HepG2 (cell line): Measurements from ENCODE around the gene KCTD19. TPM values are rescaled to one million over a fixed set of nuclear protein-coding genes. Genes with fewer than 3 reads are reported as not detected.

Experiments
- NKX3-1 ChIP-seq: sonication (generic); formaldehyde crosslinking; IDR thresholded peaks from 2 replicates; pipeline ENCODE4 v1.5.0; 2020; ENCODE audit warnings: missing genetic modification reagents
- SIN3A ChIP-seq: IDR thresholded peaks from 2 replicates; pipeline ENCODE4 v1.6.1; 2011; ENCODE audit warnings: low read depth, mild to moderate bottlenecking, control low read depth, low read length, borderline replicate concordance
- SOX5 ChIP-seq: IDR thresholded peaks from 2 replicates; pipeline ENCODE4 v1.6.1; 2016; ENCODE audit warnings: borderline replicate concordance
- TAF15 ChIP-seq: fragments of 200-400 bp; formaldehyde crosslinking; IDR thresholded peaks from one replicate; pipeline ENCODE4 v1.6.1; 2018; ENCODE audit warnings: mild to moderate bottlenecking, low read depth, low read length; ENCODE audit not compliant: poor library complexity, severe bottlenecking
- WIZ ChIP-seq: sonication (generic); formaldehyde crosslinking; IDR thresholded peaks from 2 replicates; pipeline ENCODE4 v1.5.1; 2020; ENCODE audit warnings: mild to moderate bottlenecking, missing genetic modification reagents
- ZMAT3 ChIP-seq: sonication (generic); formaldehyde crosslinking; conservative IDR thresholded peaks from 2 replicates; pipeline ENCODE4 v1.7.0; 2021; ENCODE audit warnings: missing genetic modification reagents
- ZNF136 ChIP-seq: sonication (generic); formaldehyde crosslinking; IDR thresholded peaks from 2 replicates; pipeline ENCODE4 v1.8.1; 2022; ENCODE audit warnings: low read depth, mild to moderate bottlenecking, moderate library complexity, missing genetic modification reagents
- ZNF337 ChIP-seq: sonication (generic); formaldehyde crosslinking; IDR thresholded peaks from 2 replicates; pipeline ENCODE4 v1.5.1; 2020; ENCODE audit warnings: missing genetic modification reagents, low read depth, mild to moderate bottlenecking, borderline replicate concordance
- ZNF883 ChIP-seq: sonication (generic); formaldehyde crosslinking; IDR thresholded peaks from 2 replicates; pipeline ENCODE4 v1.5.1; 2020; ENCODE audit warnings: mild to moderate bottlenecking, missing genetic modification reagents; ENCODE audit errors: not compliant biosample characterization
- ZSCAN25 ChIP-seq: sonication (generic); formaldehyde crosslinking; IDR thresholded peaks from 2 replicates; pipeline ENCODE4 v1.8.0; 2022; ENCODE audit warnings: mild to moderate bottlenecking, missing genetic modification reagents
- polyA plus RNA-seq, 8 experiments: library from polyadenylated mRNA; depleted of rRNA in 3 of 8; stranded (reverse) in 7 of 8; unstranded in 1 of 8; fragments of >200 nt; fragmentation: Illumina TruSeq in 4 of 8; extraction: Trizol in 4 of 8; gene quantifications; 2 replicates each; pipeline versions ENCODE4 v1.2.1 to v1.2.3, GENCODE V29; 2011 to 2016; ENCODE audit warnings: low read depth in 4 of 8, missing spikeins in 1 of 8, mixed read lengths in 1 of 8; ENCODE audit not compliant: insufficient read depth in 1 of 8
- total RNA-seq, 5 experiments: library from RNA; depleted of rRNA; stranded (reverse); fragments of >200 nt; fragmentation: Illumina TruSeq; extraction: Trizol; gene quantifications; 2 replicates each; pipeline ENCODE4 v1.2.3, GENCODE V29; 2016; ENCODE audit warnings: low read depth in 1 of 5
- TF ChIP-seq, protein P1 (sequence below): sonication (generic); formaldehyde crosslinking; IDR thresholded peaks from 2 replicates; pipeline ENCODE4 v1.4.0; 2020; ENCODE audit warnings: low read depth, mild to moderate bottlenecking, missing genetic modification reagents
- TF ChIP-seq, protein P2 (sequence below): sonication (generic); formaldehyde crosslinking; IDR thresholded peaks from 2 replicates; pipeline ENCODE4 v1.5.1; 2020; ENCODE audit warnings: mild to moderate bottlenecking, missing genetic modification reagents, borderline replicate concordance
- TF ChIP-seq, protein P3 (sequence below): sonication (generic); formaldehyde crosslinking; IDR thresholded peaks from 2 replicates; pipeline ENCODE4 v1.4.0; 2020; ENCODE audit warnings: missing genetic modification reagents
- TF ChIP-seq, protein P4 (sequence below): sonication (generic); formaldehyde crosslinking; IDR thresholded peaks from 2 replicates; pipeline ENCODE4 v1.4.0; 2020; ENCODE audit warnings: mild to moderate bottlenecking, missing genetic modification reagents

The KCTD19 gene
- total and polyA plus RNA-seq, 2 of the 13 experiments (the other 11 are each of a cell fraction or from before 2014, with no cell fraction given), result not detected

DNA sequence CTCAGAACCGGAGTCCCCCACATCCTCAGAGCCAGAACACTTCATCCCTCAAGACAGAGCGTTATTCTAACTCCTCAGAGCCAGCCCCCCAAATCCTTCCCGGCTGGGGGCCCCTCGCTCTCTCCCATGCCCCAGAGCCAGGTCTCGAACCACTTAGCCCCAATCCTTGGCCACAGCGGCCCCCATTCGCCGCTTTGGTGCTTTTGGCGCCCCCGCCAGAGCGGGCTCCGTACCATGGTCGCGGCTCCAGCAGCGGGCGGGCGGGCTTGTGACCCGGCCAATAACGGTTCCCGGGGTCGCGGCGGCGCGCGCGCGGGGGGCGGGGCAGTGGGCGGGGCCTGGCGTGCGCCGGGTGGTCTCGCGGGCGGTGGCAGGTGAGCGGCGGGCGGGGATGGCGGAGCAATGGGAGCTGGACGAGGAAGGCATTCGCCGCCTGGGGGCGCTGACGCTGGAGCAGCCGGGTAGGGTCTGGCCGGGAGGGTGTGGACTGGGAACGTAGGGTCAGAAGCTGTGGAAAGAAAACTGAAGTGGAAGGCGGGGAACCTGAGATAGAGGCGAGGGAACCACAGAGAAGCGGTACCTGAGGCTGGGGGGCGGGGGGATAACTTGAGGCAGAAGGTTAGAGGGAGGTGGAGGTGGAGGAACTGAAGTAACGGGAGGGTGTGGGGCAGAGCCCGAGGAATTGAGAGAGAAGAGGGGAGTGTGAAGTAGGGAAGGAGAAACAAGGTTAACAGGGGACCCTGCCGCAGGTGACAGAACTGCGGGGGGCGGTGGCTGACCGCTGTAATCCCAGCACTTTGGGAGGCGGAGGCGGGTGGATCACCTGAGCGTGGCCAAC, at the start of gene KCTD19, which contains the start of gene LRRC36 (continued):
- TF ChIP-seq ZNF337 (CRISPR knock-in tag), result no peak
- TF ChIP-seq, protein P1, sequence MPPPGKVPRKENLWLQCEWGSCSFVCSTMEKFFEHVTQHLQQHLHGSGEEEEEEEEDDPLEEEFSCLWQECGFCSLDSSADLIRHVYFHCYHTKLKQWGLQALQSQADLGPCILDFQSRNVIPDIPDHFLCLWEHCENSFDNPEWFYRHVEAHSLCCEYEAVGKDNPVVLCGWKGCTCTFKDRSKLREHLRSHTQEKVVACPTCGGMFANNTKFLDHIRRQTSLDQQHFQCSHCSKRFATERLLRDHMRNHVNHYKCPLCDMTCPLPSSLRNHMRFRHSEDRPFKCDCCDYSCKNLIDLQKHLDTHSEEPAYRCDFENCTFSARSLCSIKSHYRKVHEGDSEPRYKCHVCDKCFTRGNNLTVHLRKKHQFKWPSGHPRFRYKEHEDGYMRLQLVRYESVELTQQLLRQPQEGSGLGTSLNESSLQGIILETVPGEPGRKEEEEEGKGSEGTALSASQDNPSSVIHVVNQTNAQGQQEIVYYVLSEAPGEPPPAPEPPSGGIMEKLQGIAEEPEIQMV (CRISPR knock-in tag), result no peak; the same call in 1 of the 2 replicates
- TF ChIP-seq, protein P2, sequence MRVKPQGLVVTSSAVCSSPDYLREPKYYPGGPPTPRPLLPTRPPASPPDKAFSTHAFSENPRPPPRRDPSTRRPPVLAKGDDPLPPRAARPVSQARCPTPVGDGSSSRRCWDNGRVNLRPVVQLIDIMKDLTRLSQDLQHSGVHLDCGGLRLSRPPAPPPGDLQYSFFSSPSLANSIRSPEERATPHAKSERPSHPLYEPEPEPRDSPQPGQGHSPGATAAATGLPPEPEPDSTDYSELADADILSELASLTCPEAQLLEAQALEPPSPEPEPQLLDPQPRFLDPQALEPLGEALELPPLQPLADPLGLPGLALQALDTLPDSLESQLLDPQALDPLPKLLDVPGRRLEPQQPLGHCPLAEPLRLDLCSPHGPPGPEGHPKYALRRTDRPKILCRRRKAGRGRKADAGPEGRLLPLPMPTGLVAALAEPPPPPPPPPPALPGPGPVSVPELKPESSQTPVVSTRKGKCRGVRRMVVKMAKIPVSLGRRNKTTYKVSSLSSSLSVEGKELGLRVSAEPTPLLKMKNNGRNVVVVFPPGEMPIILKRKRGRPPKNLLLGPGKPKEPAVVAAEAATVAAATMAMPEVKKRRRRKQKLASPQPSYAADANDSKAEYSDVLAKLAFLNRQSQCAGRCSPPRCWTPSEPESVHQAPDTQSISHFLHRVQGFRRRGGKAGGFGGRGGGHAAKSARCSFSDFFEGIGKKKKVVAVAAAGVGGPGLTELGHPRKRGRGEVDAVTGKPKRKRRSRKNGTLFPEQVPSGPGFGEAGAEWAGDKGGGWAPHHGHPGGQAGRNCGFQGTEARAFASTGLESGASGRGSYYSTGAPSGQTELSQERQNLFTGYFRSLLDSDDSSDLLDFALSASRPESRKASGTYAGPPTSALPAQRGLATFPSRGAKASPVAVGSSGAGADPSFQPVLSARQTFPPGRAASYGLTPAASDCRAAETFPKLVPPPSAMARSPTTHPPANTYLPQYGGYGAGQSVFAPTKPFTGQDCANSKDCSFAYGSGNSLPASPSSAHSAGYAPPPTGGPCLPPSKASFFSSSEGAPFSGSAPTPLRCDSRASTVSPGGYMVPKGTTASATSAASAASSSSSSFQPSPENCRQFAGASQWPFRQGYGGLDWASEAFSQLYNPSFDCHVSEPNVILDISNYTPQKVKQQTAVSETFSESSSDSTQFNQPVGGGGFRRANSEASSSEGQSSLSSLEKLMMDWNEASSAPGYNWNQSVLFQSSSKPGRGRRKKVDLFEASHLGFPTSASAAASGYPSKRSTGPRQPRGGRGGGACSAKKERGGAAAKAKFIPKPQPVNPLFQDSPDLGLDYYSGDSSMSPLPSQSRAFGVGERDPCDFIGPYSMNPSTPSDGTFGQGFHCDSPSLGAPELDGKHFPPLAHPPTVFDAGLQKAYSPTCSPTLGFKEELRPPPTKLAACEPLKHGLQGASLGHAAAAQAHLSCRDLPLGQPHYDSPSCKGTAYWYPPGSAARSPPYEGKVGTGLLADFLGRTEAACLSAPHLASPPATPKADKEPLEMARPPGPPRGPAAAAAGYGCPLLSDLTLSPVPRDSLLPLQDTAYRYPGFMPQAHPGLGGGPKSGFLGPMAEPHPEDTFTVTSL (CRISPR knock-in tag), result no peak
- no peak for TF ChIP-seq ZNF883 (CRISPR knock-in tag)
- no peak for TF ChIP-seq TAF15
- TF ChIP-seq SIN3A, result no peak
- TF ChIP-seq ZNF136 (CRISPR knock-in tag), result no peak
- 0 out of 2 replicates have a peak, but pooled peaks have one; percentile 19 for TF ChIP-seq NKX3-1 (CRISPR knock-in tag)
- TF ChIP-seq, protein P3, sequence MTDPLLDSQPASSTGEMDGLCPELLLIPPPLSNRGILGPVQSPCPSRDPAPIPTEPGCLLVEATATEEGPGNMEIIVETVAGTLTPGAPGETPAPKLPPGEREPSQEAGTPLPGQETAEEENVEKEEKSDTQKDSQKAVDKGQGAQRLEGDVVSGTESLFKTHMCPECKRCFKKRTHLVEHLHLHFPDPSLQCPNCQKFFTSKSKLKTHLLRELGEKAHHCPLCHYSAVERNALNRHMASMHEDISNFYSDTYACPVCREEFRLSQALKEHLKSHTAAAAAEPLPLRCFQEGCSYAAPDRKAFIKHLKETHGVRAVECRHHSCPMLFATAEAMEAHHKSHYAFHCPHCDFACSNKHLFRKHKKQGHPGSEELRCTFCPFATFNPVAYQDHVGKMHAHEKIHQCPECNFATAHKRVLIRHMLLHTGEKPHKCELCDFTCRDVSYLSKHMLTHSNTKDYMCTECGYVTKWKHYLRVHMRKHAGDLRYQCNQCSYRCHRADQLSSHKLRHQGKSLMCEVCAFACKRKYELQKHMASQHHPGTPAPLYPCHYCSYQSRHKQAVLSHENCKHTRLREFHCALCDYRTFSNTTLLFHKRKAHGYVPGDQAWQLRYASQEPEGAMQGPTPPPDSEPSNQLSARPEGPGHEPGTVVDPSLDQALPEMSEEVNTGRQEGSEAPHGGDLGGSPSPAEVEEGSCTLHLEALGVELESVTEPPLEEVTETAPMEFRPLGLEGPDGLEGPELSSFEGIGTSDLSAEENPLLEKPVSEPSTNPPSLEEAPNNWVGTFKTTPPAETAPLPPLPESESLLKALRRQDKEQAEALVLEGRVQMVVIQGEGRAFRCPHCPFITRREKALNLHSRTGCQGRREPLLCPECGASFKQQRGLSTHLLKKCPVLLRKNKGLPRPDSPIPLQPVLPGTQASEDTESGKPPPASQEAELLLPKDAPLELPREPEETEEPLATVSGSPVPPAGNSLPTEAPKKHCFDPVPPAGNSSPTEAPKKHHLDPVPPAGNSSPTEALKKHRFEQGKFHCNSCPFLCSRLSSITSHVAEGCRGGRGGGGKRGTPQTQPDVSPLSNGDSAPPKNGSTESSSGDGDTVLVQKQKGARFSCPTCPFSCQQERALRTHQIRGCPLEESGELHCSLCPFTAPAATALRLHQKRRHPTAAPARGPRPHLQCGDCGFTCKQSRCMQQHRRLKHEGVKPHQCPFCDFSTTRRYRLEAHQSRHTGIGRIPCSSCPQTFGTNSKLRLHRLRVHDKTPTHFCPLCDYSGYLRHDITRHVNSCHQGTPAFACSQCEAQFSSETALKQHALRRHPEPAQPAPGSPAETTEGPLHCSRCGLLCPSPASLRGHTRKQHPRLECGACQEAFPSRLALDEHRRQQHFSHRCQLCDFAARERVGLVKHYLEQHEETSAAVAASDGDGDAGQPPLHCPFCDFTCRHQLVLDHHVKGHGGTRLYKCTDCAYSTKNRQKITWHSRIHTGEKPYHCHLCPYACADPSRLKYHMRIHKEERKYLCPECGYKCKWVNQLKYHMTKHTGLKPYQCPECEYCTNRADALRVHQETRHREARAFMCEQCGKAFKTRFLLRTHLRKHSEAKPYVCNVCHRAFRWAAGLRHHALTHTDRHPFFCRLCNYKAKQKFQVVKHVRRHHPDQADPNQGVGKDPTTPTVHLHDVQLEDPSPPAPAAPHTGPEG (CRISPR knock-in tag), result no peak
- no peak for TF ChIP-seq WIZ (CRISPR knock-in tag)
- TF ChIP-seq SOX5 (CRISPR knock-in tag), result no peak
- TF ChIP-seq, protein P4, sequence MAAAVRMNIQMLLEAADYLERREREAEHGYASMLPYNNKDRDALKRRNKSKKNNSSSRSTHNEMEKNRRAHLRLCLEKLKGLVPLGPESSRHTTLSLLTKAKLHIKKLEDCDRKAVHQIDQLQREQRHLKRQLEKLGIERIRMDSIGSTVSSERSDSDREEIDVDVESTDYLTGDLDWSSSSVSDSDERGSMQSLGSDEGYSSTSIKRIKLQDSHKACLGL (CRISPR knock-in tag), result no peak
- 0 out of 2 replicates have a peak, but pooled peaks have one; percentile 34 for TF ChIP-seq ZMAT3 (CRISPR knock-in tag)
- TF ChIP-seq ZSCAN25 (CRISPR knock-in tag), result peak; percentile 57; the same call in 1 of the 2 replicates
